AG04450 (cell line): ENCODE data around the gene COL8A2. TPM values are rescaled to one million over a fixed set of nuclear protein-coding genes. Genes with fewer than 3 reads are reported as not detected.

Experiments
- CTCF ChIA-PET: fragments of 300-600, 350-600 bp; formaldehyde crosslinking; extraction: SDS; loops from one replicate; lab custom pipeline; 2022; ENCODE audit warnings: antibody characterized with exemption, inconsistent platforms; lab: Charles Lee
- POLR2A ChIA-PET: fragments of 350-600 bp; formaldehyde crosslinking; extraction: SDS; loops from one replicate; lab custom pipeline; 2021; ENCODE audit warnings: antibody characterized with exemption, inconsistent platforms; lab: Yijun Ruan, JAX
- DNase-seq: peaks from one replicate; pipeline ENCODE4 v3.0.0-alpha.2; 2011; ENCODE audit warnings: low read depth, low spot score
- H3K27ac ChIP-seq: one replicate; pipeline ENCODE4 v1.5.1; 2012; ENCODE audit warnings: low read depth, low read length, control low read depth
- H3K27me3 ChIP-seq: one replicate; pipeline ENCODE4 v1.6.0; 2012; ENCODE audit warnings: low read length; ENCODE audit not compliant: control insufficient read depth, insufficient read depth
- H3K4me3 ChIP-seq: 2 replicates; pipeline ENCODE4 v1.5.1; 2011; ENCODE audit warnings: mild to moderate bottlenecking, low read depth, low read length, control low read depth
- H3K9me3 ChIP-seq: 2 replicates; pipeline ENCODE4 v1.5.1; 2012; ENCODE audit warnings: low read length; ENCODE audit not compliant: control insufficient read depth, insufficient read depth
- polyA plus RNA-seq: library from polyadenylated mRNA; depleted of rRNA; stranded (reverse); fragments of >200 nt; gene quantifications from 2 replicates; pipeline ENCODE4 v1.2.3, GENCODE V29; 2011; rRNA removed
- TF ChIP-seq, protein P1 (sequence below): IDR thresholded peaks from 2 replicates; pipeline ENCODE4 v1.5.1; 2011; ENCODE audit warnings: low read depth, low read length, control low read depth, inconsistent platforms

Gene COL8A2
- polyA plus RNA-seq, 1 experiment = 1.5 TPM

DNA sequence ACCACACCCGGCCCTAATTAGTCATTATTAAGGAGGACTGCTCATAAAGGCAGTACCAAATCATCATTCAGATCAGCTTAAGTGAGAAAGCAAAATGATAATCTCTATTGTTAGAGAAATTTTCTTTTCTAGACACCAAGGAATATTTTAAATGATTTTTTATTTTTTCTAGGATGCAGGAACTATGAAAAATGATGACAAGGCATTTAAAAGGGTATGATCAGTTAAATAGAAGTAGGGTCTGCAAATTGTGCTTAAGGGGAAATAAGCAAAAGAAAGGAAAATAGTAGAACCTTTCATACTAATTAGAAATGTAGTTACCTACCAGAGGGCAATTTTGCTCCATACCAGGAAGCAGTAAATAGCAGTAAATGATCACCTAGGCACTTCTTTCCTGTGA lies 62.7 kb downstream of the COL8A2 start:
- ChIA-PET CTCF (no interaction called here), POLR2A (no interaction called here)
- DNase-seq = no peak
- Histone ChIP-seq H3K4me3 (no peak overlapping the region), H3K27me3 (no peaks in the 10 kb centered on the region), H3K9me3 (no peaks in the 10 kb centered on the region), H3K27ac (no peak overlapping the region)
- TF ChIP-seq, protein P1, sequence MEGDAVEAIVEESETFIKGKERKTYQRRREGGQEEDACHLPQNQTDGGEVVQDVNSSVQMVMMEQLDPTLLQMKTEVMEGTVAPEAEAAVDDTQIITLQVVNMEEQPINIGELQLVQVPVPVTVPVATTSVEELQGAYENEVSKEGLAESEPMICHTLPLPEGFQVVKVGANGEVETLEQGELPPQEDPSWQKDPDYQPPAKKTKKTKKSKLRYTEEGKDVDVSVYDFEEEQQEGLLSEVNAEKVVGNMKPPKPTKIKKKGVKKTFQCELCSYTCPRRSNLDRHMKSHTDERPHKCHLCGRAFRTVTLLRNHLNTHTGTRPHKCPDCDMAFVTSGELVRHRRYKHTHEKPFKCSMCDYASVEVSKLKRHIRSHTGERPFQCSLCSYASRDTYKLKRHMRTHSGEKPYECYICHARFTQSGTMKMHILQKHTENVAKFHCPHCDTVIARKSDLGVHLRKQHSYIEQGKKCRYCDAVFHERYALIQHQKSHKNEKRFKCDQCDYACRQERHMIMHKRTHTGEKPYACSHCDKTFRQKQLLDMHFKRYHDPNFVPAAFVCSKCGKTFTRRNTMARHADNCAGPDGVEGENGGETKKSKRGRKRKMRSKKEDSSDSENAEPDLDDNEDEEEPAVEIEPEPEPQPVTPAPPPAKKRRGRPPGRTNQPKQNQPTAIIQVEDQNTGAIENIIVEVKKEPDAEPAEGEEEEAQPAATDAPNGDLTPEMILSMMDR = no peak

DNA sequence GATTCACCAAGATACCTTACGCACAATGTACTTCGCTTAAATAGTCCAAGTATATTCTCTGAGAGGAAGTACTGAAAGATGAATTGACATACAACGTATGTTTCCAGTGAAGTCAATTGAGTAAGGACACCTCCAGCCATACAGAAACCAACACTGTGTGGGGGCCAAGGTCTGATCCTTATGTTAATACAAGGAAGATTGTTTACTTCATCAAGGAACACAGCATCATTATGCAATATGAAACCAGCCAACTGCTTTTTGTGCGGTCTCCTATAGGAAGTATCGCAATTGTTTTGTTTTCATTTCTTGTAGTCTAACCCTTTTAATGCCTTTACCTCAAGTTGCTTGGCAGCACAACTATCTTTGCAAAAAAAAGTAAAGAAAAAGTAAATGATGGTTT lies 69.3 kb downstream of the COL8A2 start:
- TF ChIP-seq, protein P1 = no peak
- no peak overlapping the region for H3K4me3 ChIP-seq
- H3K27me3 ChIP-seq = no peaks in the 10 kb centered on the region
- CTCF ChIA-PET = interaction anchor here (1.2 kb wide), 1 partner anchor 172 kb away, joined by 4 read pairs; the partner anchor contains the start of gene AGO1
- DNase-seq = no peak
- no peak overlapping the region for H3K27ac ChIP-seq
- no peaks in the 10 kb centered on the region for H3K9me3 ChIP-seq
- POLR2A ChIA-PET = no interaction called here

DNA sequence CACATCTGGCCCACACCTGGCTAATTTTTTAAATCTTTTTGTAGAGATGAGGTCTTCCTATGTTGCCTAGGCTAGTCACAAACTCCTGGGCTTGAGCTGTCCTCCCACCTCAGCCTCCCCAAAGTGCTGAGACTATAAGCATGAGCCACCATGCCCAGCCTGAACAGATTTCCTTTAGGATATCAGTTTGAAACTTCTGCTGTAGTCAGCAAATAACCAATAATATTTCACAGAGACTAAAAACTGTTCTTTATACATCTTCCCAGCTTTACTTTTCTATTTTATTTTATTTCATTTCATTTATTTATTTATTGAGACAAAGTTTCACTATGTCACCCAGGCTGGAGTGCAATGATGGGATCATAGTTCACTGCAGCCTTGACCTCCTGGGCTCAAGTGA lies 71.0 kb downstream of the COL8A2 start:
- CTCF ChIA-PET = no interaction called here
- TF ChIP-seq, protein P1 = no peak

GRCh38 chr1:36051821-36052220 lies 73.2 kb downstream of the COL8A2 start:
- POLR2A ChIA-PET = no interaction called here

More for the DNA sequence above, 71.0 kb downstream of the COL8A2 start:
- no peak overlapping the region for H3K27ac ChIP-seq
- DNase-seq = no peak
- H3K9me3 ChIP-seq = no peaks in the 10 kb centered on the region
- no peak overlapping the region for H3K4me3 ChIP-seq
- POLR2A ChIA-PET = no interaction called here
- no peaks in the 10 kb centered on the region for H3K27me3 ChIP-seq

More at GRCh38 chr1:36051821-36052220, 73.2 kb downstream of the COL8A2 start:
- CTCF ChIA-PET = no interaction called here
- no peak for DNase-seq
- no peaks in the 10 kb centered on the region for H3K27me3 ChIP-seq
- H3K4me3 ChIP-seq = no peak overlapping the region
- H3K9me3 ChIP-seq = no peaks in the 10 kb centered on the region
- no peak overlapping the region for H3K27ac ChIP-seq
- TF ChIP-seq, protein P1 = no peak

Other genes with a start within 250 kb of the COL8A2 start
- gene AGO1, start 242.0 kb downstream of the COL8A2 start, polyA plus RNA-seq = 14.8 and 17.6 TPM in 2 replicates
- gene AGO3, start 194.1 kb downstream of the COL8A2 start, polyA plus RNA-seq = 21.4 and 22.5 TPM in 2 replicates
- 0.12 TPM in 2 replicates for gene TEKT2, start 41.1 kb downstream of the COL8A2 start, polyA plus RNA-seq
- 22.1 and 26.5 TPM in 2 replicates for gene ADPRS, start 36.3 kb downstream of the COL8A2 start, polyA plus RNA-seq
- 88.5 and 92.3 TPM in 2 replicates for gene TRAPPC3, start 24.3 kb upstream of the COL8A2 start, polyA plus RNA-seq
- gene MAP7D1, start 30.9 kb upstream of the COL8A2 start, polyA plus RNA-seq = 23.4 and 28.2 TPM in 2 replicates
- 76.0 and 76.5 TPM in 2 replicates for gene THRAP3, start 99.2 kb upstream of the COL8A2 start, polyA plus RNA-seq
- gene SH3D21, start 181.1 kb upstream of the COL8A2 start, polyA plus RNA-seq = 1.3 and 1.7 TPM in 2 replicates
- 27.2 and 42.6 TPM in 2 replicates for gene EVA1B, start 198.4 kb upstream of the COL8A2 start, polyA plus RNA-seq